GM08714 (cell line): ENCODE data around the gene EIF2S2.

Experiments used
- H3K4me3 ChIP-seq: fragments of 200-500 bp; sonication (Bioruptor generic); 2 replicates; pipeline ENCODE4 v1.5.1; 2014; ENCODE audit warnings: mild to moderate bottlenecking, low read length, inconsistent platforms
- ZNF274 ChIP-seq: IDR thresholded peaks from 2 replicates; pipeline ENCODE4 v1.6.1; 2012; ENCODE audit warnings: mild to moderate bottlenecking, low read depth, low read length

EIF2S2 gene

GRCh38 chr20:34047917-34048316 lies 64.1 kb downstream of the EIF2S2 start:
- H3K4me3 ChIP-seq: no peak overlapping the region
- no peak for TF ChIP-seq ZNF274

DNA sequence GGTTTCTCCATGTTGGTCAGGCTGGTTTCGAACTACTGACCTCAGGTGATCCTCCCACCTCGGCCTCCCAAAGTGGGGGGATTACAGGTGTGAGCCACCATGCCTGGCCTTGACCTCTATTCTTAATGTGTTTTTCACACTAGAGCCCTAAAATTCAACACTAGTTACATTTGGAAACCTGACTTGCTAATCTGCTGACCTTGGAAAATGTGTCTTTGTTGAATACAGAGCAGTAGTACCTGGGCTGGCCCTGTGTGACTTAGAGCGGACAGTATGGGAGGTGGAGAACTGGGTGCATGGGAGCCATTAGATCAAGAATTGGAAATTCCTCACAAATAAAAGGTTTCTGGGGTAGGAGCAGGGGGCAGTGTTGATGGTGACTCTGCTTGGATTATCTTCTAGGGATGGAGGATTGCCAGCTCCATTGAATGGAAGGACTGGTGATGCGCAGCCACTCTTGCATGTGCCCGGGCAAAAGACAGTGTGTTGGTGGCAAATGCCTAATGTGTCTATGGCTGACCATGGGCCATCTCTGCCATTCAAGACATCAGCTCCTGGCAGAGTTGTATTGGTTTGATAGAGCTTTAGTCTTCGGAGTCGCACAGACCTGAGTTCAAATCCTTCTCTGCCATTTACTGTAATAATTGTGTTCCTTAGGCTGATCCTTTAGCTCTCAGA lies 64.9 kb downstream of the EIF2S2 start:
- H3K4me3 ChIP-seq: no peak overlapping the region
- no peak for TF ChIP-seq ZNF274

GRCh38 chr20:34045930-34046725 lies 65.9 kb downstream of the EIF2S2 start:
- H3K4me3 ChIP-seq: no peak overlapping the region
- no peak for TF ChIP-seq ZNF274

DNA sequence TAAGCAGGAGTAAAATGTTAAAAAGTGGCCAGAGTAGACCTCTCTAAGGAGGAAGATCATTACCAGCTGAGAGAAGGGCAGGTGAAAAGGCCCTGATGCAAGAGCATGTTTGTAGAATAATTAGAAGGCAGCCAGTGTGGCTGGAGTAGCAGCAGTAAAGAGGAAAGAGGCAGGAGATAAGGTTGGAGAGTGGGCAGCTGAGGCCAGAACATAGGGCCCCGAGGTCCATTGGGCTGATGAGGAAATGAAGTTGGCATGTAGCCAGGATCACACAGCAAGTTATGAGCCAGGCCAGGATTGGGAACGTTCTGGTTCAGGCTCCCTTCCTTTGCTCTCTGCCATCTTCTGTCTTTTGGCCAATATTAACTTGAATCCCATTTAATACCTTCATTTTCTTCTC lies 66.7 kb downstream of the EIF2S2 start:
- no peak for TF ChIP-seq ZNF274
- H3K4me3 ChIP-seq: no peak overlapping the region

GRCh38 chr20:34043025-34043424 lies 69.0 kb downstream of the EIF2S2 start:
- H3K4me3 ChIP-seq: no peak overlapping the region
- TF ChIP-seq ZNF274: no peak

DNA sequence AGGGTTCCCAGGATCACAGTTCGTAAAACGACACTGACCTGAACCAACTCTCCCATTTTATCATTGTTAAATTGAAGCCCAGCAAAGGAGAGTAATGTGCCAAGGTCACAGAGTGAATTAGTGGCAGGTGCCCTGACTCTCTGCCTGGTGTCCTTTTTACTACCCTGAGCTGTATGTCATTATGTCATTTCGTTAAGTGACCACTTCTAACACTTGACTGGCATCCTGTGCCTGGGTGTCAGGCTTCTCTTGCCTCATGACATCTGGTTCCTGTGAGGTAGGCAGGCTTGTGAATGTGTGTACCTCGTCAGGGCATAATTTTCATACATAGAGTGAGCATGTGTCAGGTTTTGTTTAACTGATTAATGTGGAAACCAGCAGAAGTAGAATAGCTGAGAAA lies 69.8 kb downstream of the EIF2S2 start:
- H3K4me3 ChIP-seq: no peak overlapping the region
- no peak for TF ChIP-seq ZNF274

DNA sequence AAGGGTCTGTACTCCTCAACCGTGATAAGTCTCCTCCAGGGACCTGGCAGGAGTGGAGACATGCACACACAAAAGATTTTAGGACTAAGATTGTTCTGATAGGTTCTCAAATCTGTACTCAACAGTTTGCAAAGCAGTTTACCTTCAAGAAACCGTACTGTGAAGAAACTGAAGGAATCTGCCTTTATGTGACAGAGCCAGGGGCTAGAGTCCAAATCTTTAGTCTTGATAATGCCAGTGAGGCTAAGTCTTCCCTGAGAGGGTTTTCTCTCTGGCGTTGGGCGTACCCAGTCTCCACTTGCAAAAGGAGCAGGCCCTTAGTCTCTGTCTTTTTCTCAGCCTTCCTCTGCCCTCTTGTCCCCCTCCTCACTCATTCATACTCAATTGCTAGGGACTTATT lies 70.8 kb downstream of the EIF2S2 start:
- TF ChIP-seq ZNF274: no peak

DNA sequence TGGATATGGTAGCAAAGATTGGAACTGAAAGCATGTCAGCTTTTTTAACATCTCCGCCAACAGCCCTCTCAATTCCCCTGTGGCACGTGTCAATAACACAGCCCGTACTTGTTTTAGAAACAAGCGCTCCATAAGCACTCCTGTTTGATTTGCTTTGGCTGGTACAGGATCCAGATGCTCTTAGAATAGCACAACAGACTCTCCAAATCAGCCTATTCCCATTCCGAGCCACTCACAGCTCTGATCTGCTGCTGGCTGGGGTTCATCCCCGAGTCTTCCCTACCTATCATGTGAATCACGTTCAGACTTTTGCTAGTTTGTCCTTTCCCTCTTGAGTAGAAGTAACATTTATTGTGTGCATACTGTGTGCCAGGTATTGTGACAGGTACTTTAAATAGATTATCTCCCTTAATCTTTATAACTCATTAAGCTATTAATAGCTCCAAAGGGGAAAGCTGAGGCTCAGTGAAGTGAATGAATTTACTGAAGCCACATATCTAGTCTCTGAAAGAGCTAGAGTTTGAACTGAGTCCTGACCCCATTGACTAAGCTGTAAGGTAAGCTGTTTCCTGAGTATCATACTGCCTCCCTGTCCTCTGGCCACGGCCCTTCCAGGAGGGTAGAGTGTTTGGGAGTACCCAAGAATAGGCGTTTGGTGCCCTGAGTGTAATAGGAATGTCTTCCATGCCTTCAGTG lies 71.6 kb downstream of the EIF2S2 start:
- no peak for TF ChIP-seq ZNF274
- H3K4me3 ChIP-seq: no peak overlapping the region

More for the DNA sequence above, 70.8 kb downstream of the EIF2S2 start:
- H3K4me3 ChIP-seq: no peak overlapping the region
